B cell (primary cell): Measurements from ENCODE around the gene GGT6. TPM values are rescaled to one million over a fixed set of nuclear protein-coding genes. Genes with fewer than 3 reads are reported as not detected.

ENCODE experiments used
- ATAC-seq: fragments of 200-7000 bp; cut with Tn5 transposase; one replicate; pipeline ENCODE4 v1.10.0; 2021; ENCODE audit warnings: low read depth, mild to moderate bottlenecking, moderate number of reproducible peaks, moderate library complexity
- CTCF ChIA-PET: fragments of 350-600 bp; sonication (Branson Sonifier 250); formaldehyde crosslinking; loops from one replicate; lab custom pipeline; 2021; ENCODE audit warnings: antibody characterized with exemption, inconsistent platforms; lab: Charles Lee
- POLR2A ChIA-PET: fragments of 350-600 bp; sonication (Branson Sonifier 250); formaldehyde crosslinking; loops from one replicate; lab custom pipeline; 2021; ENCODE audit warnings: antibody characterized with exemption; lab: Charles Lee
- DNase-seq: peaks from one replicate; pipeline ENCODE4 v3.0.0; 2013
- H2AFZ ChIP-seq: 2 replicates; pipeline ENCODE4 v1.6.1; 2012; ENCODE audit warnings: mild to moderate bottlenecking, low read depth, low read length; ENCODE audit not compliant: insufficient read depth, poor library complexity, severe bottlenecking
- H3K27ac ChIP-seq, 2 donors: 1 replicate in 1 of 2; 2 replicates in 1 of 2; pipeline ENCODE4 v1.5.1; 2012 to 2013; ENCODE audit warnings: low read length in 2 of 2, mild to moderate bottlenecking in 2 of 2, moderate library complexity in 1 of 2
- H3K27me3 ChIP-seq, 4 experiments: fragments of 200-600 bp in 1 of 4; sonication (generic) in 1 of 4; replicated peaks in 1 of 4; 1 replicate in 2 of 4; 2 replicates in 2 of 4; pipeline versions ENCODE4 v1.6.1 to v1.7.0; 2013 to 2016; ENCODE audit warnings: low read length in 3 of 4, mild to moderate bottlenecking in 2 of 4, mixed read lengths in 1 of 4, moderate library complexity in 1 of 4; ENCODE audit not compliant: insufficient read depth in 4 of 4, control insufficient read depth in 3 of 4; ENCODE audit errors: control extremely low read depth in 1 of 4
- H3K36me3 ChIP-seq, 2 experiments: replicated peaks in 1 of 2; 1 replicate in 1 of 2; 2 replicates in 1 of 2; pipeline versions ENCODE4 v1.6.1 to v1.7.1; 2013; ENCODE audit warnings: low read length in 1 of 2; ENCODE audit not compliant: insufficient read depth in 2 of 2, control insufficient read depth in 1 of 2; ENCODE audit errors: control extremely low read depth in 1 of 2, extremely low read depth in 1 of 2
- H3K4me1 ChIP-seq, 2 donors: fragments of 200-600 bp in 1 of 2; sonication (generic) in 1 of 2; 1 replicate in 1 of 2; 2 replicates in 1 of 2; pipeline versions ENCODE4 v1.5.1 to v1.6.1; 2013 to 2017; ENCODE audit warnings: low read length in 2 of 2; ENCODE audit not compliant: control insufficient read depth in 2 of 2, insufficient read depth in 2 of 2
- H3K4me2 ChIP-seq: replicated peaks from 2 replicates; pipeline ENCODE3; 2012; ENCODE audit warnings: mild to moderate bottlenecking, low read depth, low read length; ENCODE audit not compliant: poor library complexity, severe bottlenecking
- H3K4me3 ChIP-seq, 5 experiments: fragments of 200-600 bp in 1 of 5; sonication (generic) in 1 of 5; 1 replicate in 3 of 5; 2 replicates in 2 of 5; pipeline versions ENCODE4 v1.5.1 to v1.7.0; 2011 to 2016; ENCODE audit warnings: low read length in 4 of 5, mild to moderate bottlenecking in 4 of 5, low read depth in 2 of 5, control low read depth in 1 of 5, moderate library complexity in 1 of 5; ENCODE audit not compliant: insufficient read depth in 1 of 5; ENCODE audit errors: control extremely low read depth in 1 of 5, extremely low read depth in 1 of 5
- H3K79me2 ChIP-seq: fragments of 200-600 bp; sonication (generic); one replicate; pipeline ENCODE4 v1.6.0; 2016; ENCODE audit warnings: low read length; ENCODE audit not compliant: control insufficient read depth, insufficient read depth
- H3K9ac ChIP-seq: fragments of 200-600 bp; sonication (generic); 2 replicates; pipeline ENCODE4 v1.6.1; 2017; ENCODE audit warnings: mild to moderate bottlenecking, low read length, moderate library complexity
- H3K9me3 ChIP-seq, 3 donors: one replicate each; pipeline versions ENCODE4 v1.6.1 to v1.7.1; 2013; ENCODE audit warnings: low read length in 2 of 3; ENCODE audit not compliant: control insufficient read depth in 2 of 3, insufficient read depth in 1 of 3; ENCODE audit errors: control extremely low read depth in 1 of 3
- H4K20me1 ChIP-seq: 2 replicates; pipeline ENCODE4 v1.6.0; 2012; ENCODE audit warnings: mild to moderate bottlenecking, low read length; ENCODE audit not compliant: insufficient read depth, control insufficient read depth, poor library complexity, severe bottlenecking
- H3K27ac Mint-ChIP-seq: one replicate; pipeline ENCODE4 v1.8.0; 2021; ENCODE audit warnings: mixed read lengths
- H3K27me3 Mint-ChIP-seq: one replicate; pipeline ENCODE4 v1.8.0; 2021; ENCODE audit warnings: mixed read lengths
- H3K4me1 Mint-ChIP-seq: one replicate; pipeline ENCODE4 v1.8.0; 2021; ENCODE audit warnings: mixed read lengths
- H3K4me3 Mint-ChIP-seq: one replicate; pipeline ENCODE4 v1.8.0; 2021; ENCODE audit warnings: mixed read lengths
- H3K9me3 Mint-ChIP-seq: one replicate; pipeline ENCODE4 v1.8.0; 2022; ENCODE audit warnings: mixed read lengths; ENCODE audit not compliant: insufficient read depth
- CTCF ChIP-seq: fragments of 200-600 bp; IDR thresholded peaks from one replicate; pipeline ENCODE4 v1.8.0; 2022; ENCODE audit warnings: antibody characterized with exemption, mild to moderate bottlenecking
- EZH2 ChIP-seq: IDR thresholded peaks from 2 replicates; pipeline ENCODE4 v1.6.1; 2012; ENCODE audit warnings: borderline replicate concordance, low read depth, mild to moderate bottlenecking, moderate library complexity, low read length; ENCODE audit not compliant: insufficient read depth, poor library complexity, severe bottlenecking
- WGBS: methylation state at CpG from one replicate; pipeline ENCODE4 v1.1.5; 2013; ENCODE audit warnings: missing lambda C conversion rate; ENCODE audit not compliant: insufficient coverage; 5-methylcytosine and 5-hydroxymethylcytosine counted together
- intact Hi-C: fragments of 100-400 bp; cut with micrococcal nuclease; formaldehyde crosslinking; loops from one replicate; pipeline ENCODE4 v1.10.0; 2022
- polyA plus RNA-seq: library from polyadenylated mRNA; depleted of rRNA; stranded (reverse); fragments of >200 nt; gene quantifications from 2 replicates; pipeline ENCODE4 v1.2.3, GENCODE V29; 2012
- total RNA-seq, 2 donors: library from RNA; stranded (reverse); fragments of 120-200 nt in 1 of 2; gene quantifications; 1 replicate in 1 of 2; 2 replicates in 1 of 2; pipeline versions ENCODE4 v1.2.3 to v1.2.4, GENCODE V29; 2013 to 2022

Gene GGT6
- total and polyA plus RNA-seq, 2 donors (not counting 1 experiment from before 2014, with no cell fraction given): not detected

DNA sequence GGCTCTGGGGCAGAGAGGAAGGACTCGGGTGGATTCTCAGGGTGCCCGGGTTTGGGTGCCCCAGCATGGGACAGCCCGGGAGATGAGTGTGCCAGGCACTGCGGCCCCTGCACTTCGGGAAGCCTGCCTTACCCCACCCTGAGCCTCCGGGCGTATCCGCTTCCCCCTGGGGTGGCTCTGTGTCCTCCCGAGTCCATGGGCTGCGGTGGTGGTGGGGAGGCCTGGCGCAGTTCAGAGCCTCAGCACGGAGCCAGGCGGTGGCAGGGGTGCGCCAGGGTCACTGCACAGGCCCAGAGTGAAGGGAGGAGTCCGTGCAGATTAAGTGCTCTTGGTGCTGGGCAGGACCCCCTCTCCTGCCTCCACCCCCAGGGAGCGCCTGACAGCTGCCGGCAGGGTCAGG, 25.9 kb downstream of the GGT6 start:
- peaks cover 0 to 3% of the 10 kb centered on the region in 2 donors for H3K4me1 ChIP-seq
- no peak overlapping the region for H3K4me3 ChIP-seq
- CTCF ChIA-PET: no interaction called here
- no peak for ATAC-seq
- no peak overlapping the region for H3K27ac Mint-ChIP-seq
- H3K36me3 ChIP-seq: peaks cover 0 to 6% of the 10 kb centered on the region in 2 experiments
- H3K9me3 Mint-ChIP-seq: no peaks in the 10 kb centered on the region
- intact Hi-C loops: no loop called here
- H4K20me1 ChIP-seq: no peaks in the 10 kb centered on the region
- peaks cover 0 to 2% (median 0%) of the 10 kb centered on the region in 4 experiments for H3K27me3 ChIP-seq
- WGBS: 93% methylated on average over 16 of the region's 17 CpGs
- peaks cover 2% of the 10 kb centered on the region for H3K4me1 Mint-ChIP-seq
- H3K4me3 Mint-ChIP-seq: no peak overlapping the region
- no peak overlapping the region for H3K9ac ChIP-seq
- no peaks in the 10 kb centered on the region for H3K79me2 ChIP-seq
- H3K4me2 ChIP-seq: no peak overlapping the region
- TF ChIP-seq EZH2 (no peak), CTCF (no peak)
- no peaks in the 10 kb centered on the region for H3K9me3 ChIP-seq
- H3K27me3 Mint-ChIP-seq: peaks cover 13% of the 10 kb centered on the region
- no peak overlapping the region for H2AFZ ChIP-seq
- no peak for DNase-seq
- no peak overlapping the region for H3K27ac ChIP-seq
- POLR2A ChIA-PET: no interaction called here

- Histone ChIP-seq H3K9me3 (no peaks in the 10 kb centered on the region), H3K27me3 (peaks cover 0 to 2% (median 0%) of the 10 kb centered on the region in 4 experiments), H3K4me2 (no peak overlapping the region), H3K36me3 (peaks cover 0 to 4% of the 10 kb centered on the region in 2 experiments), H4K20me1 (no peaks in the 10 kb centered on the region), H3K27ac (no peak overlapping the region), H3K4me3 (no peak overlapping the region), H3K9ac (no peak overlapping the region), H2AFZ (no peak overlapping the region), H3K4me1 (peaks cover 0 to 3% of the 10 kb centered on the region in 2 donors), H3K79me2 (no peaks in the 10 kb centered on the region)
- ChIA-PET CTCF (no interaction called here), POLR2A (no interaction called here)
- no peak for TF ChIP-seq CTCF
- no peak for DNase-seq
- peaks cover 15% of the 10 kb centered on the region for H3K27me3 Mint-ChIP-seq
- 64% methylated on average over 23 of the region's 23 CpGs for WGBS
- H3K9me3 Mint-ChIP-seq: no peaks in the 10 kb centered on the region
- no peak overlapping the region for H3K4me3 Mint-ChIP-seq
- peaks cover 2% of the 10 kb centered on the region for H3K4me1 Mint-ChIP-seq
- H3K27ac Mint-ChIP-seq: no peak overlapping the region
- intact Hi-C loops: no loop called here
- ATAC-seq: no peak
Observed at GRCh38 chr17:4533523-4534504, 26.6 kb downstream of the GGT6 start.
